HG03378 (cell line): ENCODE measurements around the gene VCL.

Experiments used
- ATAC-seq: cut with Tn5 transposase; IDR thresholded peaks from one replicate; pipeline ENCODE4 v1.9.1; 2021; ENCODE audit warnings: mild to moderate bottlenecking, moderate library complexity; ENCODE audit not compliant: unreplicated experiment

Gene VCL

GRCh38 chr10:74067373-74068352 lies 69.7 kb downstream of the VCL start:
- ATAC-seq = no peak

GRCh38 chr10:74071157-74071556 lies 73.2 kb downstream of the VCL start:
- ATAC-seq = no peak

GRCh38 chr10:74072503-74072902 lies 74.6 kb downstream of the VCL start:
- no peak for ATAC-seq

- no peak for ATAC-seq
Measured at GRCh38 chr10:74075906-74076305, 78.0 kb downstream of the VCL start.

- no peak for ATAC-seq
Measured at GRCh38 chr10:74076961-74077360, 79.0 kb downstream of the VCL start.

GRCh38 chr10:74077416-74077815 lies 79.5 kb downstream of the VCL start:
- no peak for ATAC-seq

GRCh38 chr10:74078037-74078436 lies 80.1 kb downstream of the VCL start:
- peak; percentile 58 for ATAC-seq

- no peak for ATAC-seq
Measured at GRCh38 chr10:74079028-74079935, 81.4 kb downstream of the VCL start.

GRCh38 chr10:74079936-74080590 lies 82.1 kb downstream of the VCL start:
- no peak for ATAC-seq

GRCh38 chr10:74081192-74081803 lies 83.4 kb downstream of the VCL start:
- no peak for ATAC-seq

GRCh38 chr10:74081941-74082718 lies 84.2 kb downstream of the VCL start:
- no peak for ATAC-seq

GRCh38 chr10:74083304-74083703 lies 85.4 kb downstream of the VCL start:
- ATAC-seq = no peak

- peak; percentile 81 for ATAC-seq
Measured at GRCh38 chr10:74084955-74085354, 87.0 kb downstream of the VCL start.

GRCh38 chr10:74086317-74086716 lies 88.4 kb downstream of the VCL start:
- ATAC-seq = no peak

GRCh38 chr10:74088722-74089121 lies 90.8 kb downstream of the VCL start:
- no peak for ATAC-seq

- no peak for ATAC-seq
Measured at GRCh38 chr10:74092372-74092771, 94.5 kb downstream of the VCL start.

- no peak for ATAC-seq
Measured at GRCh38 chr10:74093530-74094164, 95.7 kb downstream of the VCL start.

- no peak for ATAC-seq
Measured at GRCh38 chr10:74094231-74094630, 96.3 kb downstream of the VCL start.

GRCh38 chr10:74096777-74097176 lies 98.9 kb downstream of the VCL start:
- ATAC-seq = peak; percentile 90
